HuH-7.5 (cell line): ENCODE data around the gene GALT.

Source experiments
- DNase-seq: peaks from one replicate; pipeline ENCODE4 v3.0.0; 2011; ENCODE audit warnings: low spot score

The GALT gene

DNA sequence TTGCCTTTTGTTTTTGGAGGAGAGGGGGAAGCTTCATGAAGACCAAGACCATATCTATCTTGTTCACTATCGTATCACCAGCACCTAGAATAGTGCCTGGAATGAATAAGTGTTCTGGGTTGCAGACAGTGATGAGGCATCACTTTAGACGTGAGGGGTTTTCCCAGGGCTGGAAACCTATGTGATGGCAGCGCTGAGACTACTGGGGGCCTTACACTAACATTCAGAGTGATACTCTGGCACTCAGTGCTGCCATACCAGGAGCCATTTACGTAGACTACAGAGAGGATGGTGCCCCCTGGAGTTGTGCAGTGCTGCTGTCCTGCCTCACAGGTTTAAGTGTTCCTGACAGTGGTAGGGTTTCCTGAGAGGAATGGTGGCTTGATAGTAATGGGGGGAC is 37.7 kb downstream of the GALT start:
- DNase-seq: no peak

DNA sequence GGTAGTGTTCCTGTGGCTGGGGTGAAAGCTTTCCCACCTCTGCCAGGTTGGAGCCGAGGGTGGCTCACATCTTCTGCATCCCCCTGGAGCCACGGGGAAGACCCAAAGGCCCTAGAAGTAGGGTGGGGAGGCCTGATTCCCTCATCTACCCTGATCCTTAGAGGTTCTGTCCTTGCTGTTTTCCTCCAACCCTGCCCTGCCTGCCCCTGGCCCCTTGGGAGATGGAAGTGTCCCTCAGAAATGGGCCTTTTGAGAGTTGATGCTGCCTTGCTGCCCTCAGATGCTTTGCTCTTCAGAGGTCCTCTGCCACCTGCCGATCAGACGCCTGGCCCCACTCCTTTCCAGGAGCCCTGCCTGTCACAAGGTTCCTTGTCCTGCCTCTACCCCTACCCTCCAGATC is 38.3 kb downstream of the GALT start:
- no peak for DNase-seq

DNA sequence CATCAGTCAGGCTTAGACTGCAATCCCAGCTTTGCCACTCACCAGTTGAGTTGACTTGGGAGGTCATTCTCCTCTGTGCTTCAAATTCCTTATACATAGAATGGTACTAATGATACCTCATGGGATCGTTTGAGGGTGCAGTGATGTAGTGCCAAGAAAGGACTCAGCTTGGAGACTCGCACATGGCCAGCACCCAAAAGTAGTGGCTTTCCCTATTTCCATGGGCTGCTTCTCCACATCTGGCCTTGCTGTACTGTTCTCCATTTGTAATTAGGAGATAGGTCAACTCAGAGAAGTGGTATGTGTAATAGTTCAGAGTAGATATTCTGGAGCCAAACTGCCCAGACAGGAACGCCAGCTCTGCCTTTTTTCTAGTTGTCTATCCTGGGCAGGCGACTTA is 39.1 kb downstream of the GALT start:
- DNase-seq: no peak

DNA sequence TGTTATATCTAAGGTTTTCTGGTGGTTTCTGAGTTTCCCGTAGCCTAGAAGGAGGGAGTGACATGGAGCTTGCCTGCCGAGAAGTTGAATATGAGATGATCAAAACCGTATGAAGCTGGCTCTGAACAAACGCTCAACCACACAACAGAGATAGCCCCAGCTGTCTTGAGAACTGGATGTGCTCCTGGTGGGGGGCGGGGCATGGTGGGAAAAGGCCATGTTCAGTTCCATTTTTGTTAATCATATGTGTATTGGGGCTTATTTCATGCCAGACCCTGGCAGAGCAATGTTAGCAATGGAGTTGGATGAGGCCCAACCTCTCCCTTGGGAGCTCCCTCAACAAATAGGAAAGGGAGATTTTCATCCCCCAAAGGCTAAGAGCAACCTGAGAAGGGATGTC is 39.8 kb downstream of the GALT start:
- no peak for DNase-seq

DNA sequence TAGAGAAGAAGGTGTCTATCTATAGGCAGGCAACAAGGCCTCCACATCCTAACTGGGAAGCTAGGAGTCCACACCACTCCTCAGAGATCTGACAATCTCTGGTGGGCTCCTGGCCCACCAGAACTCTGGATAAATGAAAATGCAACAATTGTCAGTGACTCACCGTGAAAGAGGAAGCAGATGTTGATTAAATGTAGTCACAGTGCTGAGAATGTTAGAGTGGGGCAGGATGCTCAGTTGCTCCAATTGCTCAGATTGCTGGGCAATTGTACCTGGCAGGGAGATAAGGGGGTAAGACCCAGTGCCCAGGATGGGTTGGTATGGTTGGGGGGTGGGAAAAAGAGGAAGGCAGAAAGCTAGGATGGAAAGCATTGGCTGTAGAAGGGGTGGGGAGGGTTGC is 40.3 kb downstream of the GALT start:
- no peak for DNase-seq

DNA sequence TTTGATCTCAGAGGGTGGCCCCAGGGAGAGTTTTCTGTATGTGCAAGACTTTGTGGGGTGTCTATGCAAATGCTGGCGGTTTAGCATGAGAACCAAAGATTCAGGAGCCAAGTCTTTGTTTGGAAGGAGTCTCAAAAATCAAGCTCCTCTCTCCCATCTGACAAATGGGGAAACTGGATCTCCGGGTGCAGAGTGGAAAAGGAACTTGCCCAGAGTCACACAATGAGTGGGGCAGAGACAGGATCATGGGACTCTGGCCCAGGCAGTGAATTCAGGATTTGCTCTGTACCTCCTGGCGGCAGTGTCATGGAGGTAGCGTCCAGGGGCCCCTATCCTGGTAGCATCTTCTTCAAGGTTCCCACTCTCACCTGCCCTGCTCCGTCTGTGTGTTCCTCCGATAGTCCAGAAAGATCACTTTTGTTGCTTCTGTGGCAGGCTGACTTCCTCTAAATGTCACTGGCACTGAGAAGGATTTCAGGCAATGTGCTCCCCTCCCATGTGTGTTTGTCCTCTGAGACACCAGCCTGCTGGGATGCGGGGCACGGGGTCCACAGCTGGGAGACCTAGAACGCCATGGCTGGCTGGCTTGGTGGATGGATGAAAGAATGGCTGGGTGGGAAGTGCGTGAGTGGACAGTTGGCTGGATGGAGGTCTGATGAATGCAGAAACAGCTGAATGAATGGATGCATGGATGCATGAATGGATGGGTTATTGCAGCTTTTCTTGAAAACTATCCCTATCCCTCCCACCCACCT is 41.0 kb downstream of the GALT start:
- DNase-seq: no peak

DNA sequence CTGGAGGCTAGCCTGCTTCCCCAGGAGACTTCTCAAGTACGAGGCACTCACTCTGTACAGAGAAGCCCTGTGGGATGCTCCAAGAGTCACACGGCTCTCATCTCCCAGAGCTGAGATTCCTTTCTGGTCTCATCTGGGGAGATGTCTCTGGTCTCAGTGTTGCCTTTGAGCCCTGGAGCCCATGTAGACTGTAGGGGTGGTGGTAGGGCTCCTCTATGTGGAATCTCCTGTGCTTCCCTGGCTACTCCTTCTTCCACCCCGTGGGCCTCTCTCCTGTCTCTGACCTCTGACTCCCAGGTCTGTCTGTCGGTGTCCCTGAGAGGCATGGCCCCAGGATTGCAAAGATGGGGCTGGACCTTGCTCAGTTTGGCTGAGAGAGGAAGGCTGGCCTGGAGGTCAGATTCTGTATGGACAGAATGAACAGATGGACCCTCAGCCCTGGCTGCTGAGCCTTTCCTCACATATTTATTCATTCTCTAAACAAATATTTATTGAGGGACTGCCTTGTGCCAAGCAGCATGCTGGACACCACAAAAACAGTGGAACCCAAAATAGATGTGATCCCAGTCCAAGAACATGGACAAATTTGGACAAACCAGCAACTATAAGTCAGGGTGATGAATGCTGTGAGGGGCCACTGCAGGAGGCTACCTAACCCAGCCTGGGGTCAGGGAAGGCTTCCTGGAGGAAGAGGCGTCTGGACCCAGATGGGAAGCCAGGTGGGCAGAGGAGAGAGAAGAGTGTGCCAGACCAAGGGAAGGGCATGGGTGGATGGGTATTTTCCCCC is 42.0 kb downstream of the GALT start:
- no peak for DNase-seq

DNA sequence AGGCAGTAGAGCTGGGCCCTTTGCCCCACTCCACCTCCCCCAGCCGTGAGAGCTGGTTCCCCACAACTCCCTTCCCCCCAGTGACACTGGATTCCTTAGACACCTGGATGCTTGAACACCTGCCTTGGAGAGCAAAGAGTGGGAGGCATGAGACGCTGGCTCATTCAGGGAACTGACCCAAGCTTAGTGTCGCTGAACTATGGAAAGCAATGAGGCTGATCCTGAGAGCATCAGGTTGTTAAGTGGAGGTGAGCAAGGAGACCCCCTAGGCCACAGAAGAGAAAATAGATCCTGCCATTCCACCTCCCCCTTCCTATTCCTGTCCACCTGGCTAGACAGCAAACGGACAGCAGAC is 42.6 kb downstream of the GALT start:
- DNase-seq: no peak

DNA sequence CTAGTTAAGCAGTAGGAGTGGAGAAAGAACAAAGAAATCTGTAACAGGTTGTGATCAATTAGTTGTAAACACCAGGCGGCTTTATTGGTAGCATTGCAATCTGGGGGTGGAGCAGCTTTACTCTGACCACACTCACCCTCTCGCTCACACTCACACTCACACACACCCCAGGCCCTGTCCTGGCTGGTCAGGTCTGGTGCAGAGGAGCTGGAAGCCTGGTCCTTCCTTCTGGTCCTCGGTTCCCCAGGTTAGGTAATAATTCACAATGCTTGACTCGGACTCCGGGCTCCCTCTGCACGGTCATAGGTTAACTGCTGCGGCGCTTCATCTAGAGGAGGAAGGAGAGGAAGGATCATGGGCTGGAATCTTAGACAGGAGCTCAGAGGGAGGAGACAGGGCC is 43.0 kb downstream of the GALT start:
- no peak for DNase-seq

DNA sequence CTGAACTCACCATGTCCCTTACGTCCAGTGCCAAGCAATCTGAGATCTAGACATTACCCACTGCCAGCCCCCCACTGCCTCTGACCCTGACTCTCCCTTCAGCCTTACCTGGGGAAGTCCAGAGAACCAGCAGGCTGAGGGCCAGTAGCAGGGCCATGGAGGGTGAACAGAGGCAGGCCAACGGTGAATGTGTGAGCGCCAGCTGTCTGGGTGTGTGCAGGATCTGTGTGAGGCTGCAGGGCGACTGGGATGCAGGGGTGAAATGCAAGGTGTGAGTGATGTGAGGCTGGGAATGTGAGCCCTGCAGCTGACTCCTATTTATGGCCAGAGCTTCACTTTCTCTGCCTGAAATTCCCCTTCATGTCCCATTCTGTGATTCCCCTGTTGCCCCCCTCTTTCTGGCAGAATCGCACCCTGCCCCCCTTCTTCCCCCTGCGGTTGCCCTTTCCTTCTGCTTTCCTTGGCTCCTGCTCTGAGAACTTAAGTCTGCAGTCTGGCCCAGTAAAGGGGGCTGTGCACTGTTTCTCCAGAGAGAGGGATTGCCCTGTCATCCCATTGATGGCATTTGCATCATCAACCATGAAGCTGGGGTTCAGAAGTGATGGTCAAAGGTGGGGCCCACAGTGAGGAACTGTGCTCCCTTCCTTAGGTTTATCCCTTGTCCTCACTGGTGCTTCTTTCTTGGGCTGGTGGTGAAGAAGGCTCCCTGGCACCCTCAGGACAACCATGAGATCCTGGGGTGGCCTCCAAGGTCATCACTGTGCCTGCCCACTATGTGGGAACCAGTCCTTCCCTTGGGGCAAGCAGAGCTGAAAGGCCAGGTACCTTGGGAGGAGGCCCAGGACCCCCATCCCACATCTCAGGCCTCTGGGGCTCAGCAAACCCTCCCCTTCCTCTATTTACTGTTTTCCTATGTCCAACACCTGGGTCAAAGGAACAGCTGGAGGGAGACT is 44.8 kb downstream of the GALT start, which contains the start of gene CCL19:
Gene CCL19 (minus strand): TSS at position 294 of the 953 bp plus-strand sequence. CDS start 137 bp downstream, at position 157.
- no peak for DNase-seq

DNA sequence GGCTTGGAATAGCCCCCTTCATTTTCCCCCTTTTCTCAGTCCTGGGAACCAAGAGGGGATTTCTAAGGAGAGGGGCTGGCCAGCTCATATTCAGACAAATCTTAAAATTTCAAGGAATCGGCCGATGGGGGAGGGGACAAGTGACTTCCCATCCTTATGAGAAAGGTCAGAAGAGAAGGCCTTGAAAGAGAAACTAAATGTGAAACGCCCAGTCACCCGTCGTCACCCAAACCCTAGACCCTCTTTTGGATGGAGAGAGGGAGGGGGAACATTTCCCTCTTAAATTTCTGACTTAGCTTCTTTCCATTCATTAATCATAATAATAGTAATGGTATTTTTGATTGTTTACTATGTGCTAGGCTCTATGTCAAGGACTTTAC is 45.5 kb downstream of the GALT start:
- no peak for DNase-seq

DNA sequence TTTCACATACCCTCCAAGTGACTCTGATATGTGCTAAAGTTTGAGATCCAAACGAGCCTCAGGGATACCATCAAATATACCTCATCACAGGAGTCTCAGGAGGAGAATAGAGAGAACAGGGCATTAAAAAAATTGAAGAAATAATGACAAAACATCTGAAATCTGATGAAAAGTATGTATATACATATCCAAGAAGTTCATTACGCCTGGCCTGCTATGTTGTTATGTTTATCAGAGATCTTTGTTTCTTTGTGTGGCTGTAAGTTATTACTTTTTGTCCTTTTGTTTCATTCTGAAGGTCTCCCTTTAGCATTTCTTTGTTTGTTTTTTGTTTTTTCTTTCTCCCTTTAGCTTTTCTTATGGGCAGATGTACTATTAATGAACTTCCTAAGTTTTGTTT is 47.1 kb downstream of the GALT start:
- no peak for DNase-seq

DNA sequence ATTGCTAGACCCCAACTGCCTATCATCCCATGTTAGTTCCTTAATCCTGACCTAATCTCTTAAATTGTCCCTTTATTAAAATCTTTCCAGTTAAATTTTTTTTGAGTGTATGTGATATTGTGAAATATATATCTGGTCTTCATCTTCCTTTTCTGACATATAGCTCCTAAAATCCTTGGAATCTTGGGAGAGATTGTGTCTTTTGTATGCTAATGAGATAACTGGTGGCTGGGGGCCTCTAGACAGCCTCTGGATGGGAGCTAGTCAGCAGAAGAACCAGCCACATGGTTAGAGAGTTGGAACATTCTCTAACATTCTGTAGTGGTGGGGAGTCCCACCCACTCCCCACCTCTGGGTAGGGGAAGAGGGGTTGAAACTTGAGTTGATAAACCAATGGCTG is 48.3 kb downstream of the GALT start:
- DNase-seq: no peak
